ENCODE data around the gene GRIP1. TPM values are rescaled to one million over a fixed set of nuclear protein-coding genes. Genes with fewer than 3 reads are reported as not detected.

GRIP1 gene
- total RNA-seq, 1 experiment from 2014 or later: 22.5 TPM

GRCh38 chr12:66599816-66600215 is 79.1 kb downstream of the GRIP1 start:
- H3K4me3 Mint-ChIP-seq: no peak overlapping the region
- no peak for ATAC-seq
- H3K9me3 Mint-ChIP-seq: no peaks in the 10 kb centered on the region
- CTCF ChIA-PET: no interaction called here
- H3K27ac Mint-ChIP-seq: no peak overlapping the region
- TF ChIP-seq, protein P1, sequence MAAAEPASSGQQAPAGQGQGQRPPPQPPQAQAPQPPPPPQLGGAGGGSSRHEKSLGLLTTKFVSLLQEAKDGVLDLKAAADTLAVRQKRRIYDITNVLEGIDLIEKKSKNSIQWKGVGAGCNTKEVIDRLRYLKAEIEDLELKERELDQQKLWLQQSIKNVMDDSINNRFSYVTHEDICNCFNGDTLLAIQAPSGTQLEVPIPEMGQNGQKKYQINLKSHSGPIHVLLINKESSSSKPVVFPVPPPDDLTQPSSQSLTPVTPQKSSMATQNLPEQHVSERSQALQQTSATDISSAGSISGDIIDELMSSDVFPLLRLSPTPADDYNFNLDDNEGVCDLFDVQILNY (CRISPR knock-in tag; IDR thresholded peaks at IDR 0.05): no peak
- TF ChIP-seq RELA (CRISPR knock-in tag; IDR thresholded peaks at IDR 0.05; ENCODE audit: borderline replicate concordance): no peak
- TF ChIP-seq, protein P2, sequence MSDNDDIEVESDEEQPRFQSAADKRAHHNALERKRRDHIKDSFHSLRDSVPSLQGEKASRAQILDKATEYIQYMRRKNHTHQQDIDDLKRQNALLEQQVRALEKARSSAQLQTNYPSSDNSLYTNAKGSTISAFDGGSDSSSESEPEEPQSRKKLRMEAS (CRISPR knock-in tag; IDR thresholded peaks at IDR 0.05): no peak
- TF ChIP-seq STAT6 (CRISPR knock-in tag; conservative IDR thresholded peaks at IDR 0.05; ENCODE audit: low read depth): no peak
- no peak for TF ChIP-seq IRF2 (CRISPR knock-in tag; IDR thresholded peaks at IDR 0.05; ENCODE audit: borderline replicate concordance, low read depth)
- TF ChIP-seq ZBTB21 (CRISPR knock-in tag; IDR thresholded peaks at IDR 0.05; ENCODE audit: borderline replicate concordance): no peak
- TF ChIP-seq JAZF1 (CRISPR knock-in tag; IDR thresholded peaks at IDR 0.05): no peak
- no peak for TF ChIP-seq CBFB (CRISPR knock-in tag; IDR thresholded peaks at IDR 0.05; ENCODE audit: low read depth)
- TF ChIP-seq OVOL2 (CRISPR knock-in tag; IDR thresholded peaks at IDR 0.05; ENCODE audit: borderline replicate concordance): no peak
- TF ChIP-seq SMAD3 (CRISPR knock-in tag; IDR thresholded peaks at IDR 0.05; ENCODE audit: borderline replicate concordance): no peak
- TF ChIP-seq SOX15 (CRISPR knock-in tag; IDR thresholded peaks at IDR 0.05): no peak
- TF ChIP-seq PRDM15 (CRISPR knock-in tag; IDR thresholded peaks at IDR 0.05): no peak
- no peak for TF ChIP-seq NR3C1 (CRISPR knock-in tag; conservative IDR thresholded peaks at IDR 0.05; ENCODE audit: low read depth)
- POLR2A ChIA-PET: no interaction called here
- peaks cover 56% of the 10 kb centered on the region for H3K4me1 Mint-ChIP-seq
- no peak for DNase-seq (ENCODE audit: low spot score)
- no peaks in the 10 kb centered on the region for H3K36me3 Mint-ChIP-seq
- no peaks in the 10 kb centered on the region for H3K27me3 Mint-ChIP-seq (ENCODE audit: low read depth)

- ChIA-PET CTCF (no interaction called here), POLR2A (no interaction called here)
- ATAC-seq: no peak
- Mint-ChIP-seq H3K27me3 (ENCODE audit: low read depth) (no peaks in the 10 kb centered on the region), H3K4me1 (peaks cover 48% of the 10 kb centered on the region), H3K36me3 (no peaks in the 10 kb centered on the region), H3K27ac (no peak overlapping the region), H3K4me3 (no peak overlapping the region), H3K9me3 (no peaks in the 10 kb centered on the region)
- no peak for DNase-seq (ENCODE audit: low spot score)
- TF ChIP-seq, protein P3, sequence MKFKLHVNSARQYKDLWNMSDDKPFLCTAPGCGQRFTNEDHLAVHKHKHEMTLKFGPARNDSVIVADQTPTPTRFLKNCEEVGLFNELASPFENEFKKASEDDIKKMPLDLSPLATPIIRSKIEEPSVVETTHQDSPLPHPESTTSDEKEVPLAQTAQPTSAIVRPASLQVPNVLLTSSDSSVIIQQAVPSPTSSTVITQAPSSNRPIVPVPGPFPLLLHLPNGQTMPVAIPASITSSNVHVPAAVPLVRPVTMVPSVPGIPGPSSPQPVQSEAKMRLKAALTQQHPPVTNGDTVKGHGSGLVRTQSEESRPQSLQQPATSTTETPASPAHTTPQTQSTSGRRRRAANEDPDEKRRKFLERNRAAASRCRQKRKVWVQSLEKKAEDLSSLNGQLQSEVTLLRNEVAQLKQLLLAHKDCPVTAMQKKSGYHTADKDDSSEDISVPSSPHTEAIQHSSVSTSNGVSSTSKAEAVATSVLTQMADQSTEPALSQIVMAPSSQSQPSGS (CRISPR knock-in tag; IDR thresholded peaks at IDR 0.05; ENCODE audit: borderline replicate concordance, low read depth): no peak
- no peak for TF ChIP-seq USF2 (CRISPR knock-in tag; IDR thresholded peaks at IDR 0.05)
- no peak for TF ChIP-seq ERG (CRISPR knock-in tag; IDR thresholded peaks at IDR 0.05)
Measured at GRCh38 chr12:66598608-66599007, 80.3 kb downstream of the GRIP1 start.

Measured in WTC11 (cell line).